Endothelial cell of umbilical vein (primary cell): ENCODE results near the gene FAM185A.

Source experiments
- CTCF ChIP-seq, 2 donors: IDR thresholded peaks; 1 replicate in 1 of 2; 2 replicates in 1 of 2; pipeline ENCODE4 v1.5.1; 2011; ENCODE audit warnings: low read length in 2 of 2, mild to moderate bottlenecking in 2 of 2, moderate library complexity in 2 of 2, control low read depth in 1 of 2, inconsistent platforms in 1 of 2, low read depth in 1 of 2; ENCODE audit not compliant: insufficient read depth in 1 of 2; ENCODE audit errors: extremely low read depth in 1 of 2
- GATA2 ChIP-seq: IDR thresholded peaks from 2 replicates; pipeline ENCODE4 v1.7.0; 2011; ENCODE audit warnings: low read depth, mild to moderate bottlenecking, moderate library complexity, mixed read lengths, low read length; ENCODE audit not compliant: insufficient read length, insufficient read depth
- POLR2A ChIP-seq: IDR thresholded peaks from 2 replicates; pipeline ENCODE4 v1.6.1; 2012; ENCODE audit warnings: low read depth, mild to moderate bottlenecking, control low read depth, low read length

- TF ChIP-seq CTCF (IDR thresholded peaks at IDR 0.05; ENCODE audit: extremely low read depth in 1 of 2, insufficient read depth in 1 of 2, low read depth in 1 of 2, low read length in 2 of 2), result no peak
- no peak for TF ChIP-seq GATA2
- no peak for TF ChIP-seq POLR2A
Observed at GRCh38 chr7:102834466-102834865, 85.7 kb downstream of the FAM185A start.
